Measurements from ENCODE around the gene ENO3.

The ENO3 gene

DNA sequence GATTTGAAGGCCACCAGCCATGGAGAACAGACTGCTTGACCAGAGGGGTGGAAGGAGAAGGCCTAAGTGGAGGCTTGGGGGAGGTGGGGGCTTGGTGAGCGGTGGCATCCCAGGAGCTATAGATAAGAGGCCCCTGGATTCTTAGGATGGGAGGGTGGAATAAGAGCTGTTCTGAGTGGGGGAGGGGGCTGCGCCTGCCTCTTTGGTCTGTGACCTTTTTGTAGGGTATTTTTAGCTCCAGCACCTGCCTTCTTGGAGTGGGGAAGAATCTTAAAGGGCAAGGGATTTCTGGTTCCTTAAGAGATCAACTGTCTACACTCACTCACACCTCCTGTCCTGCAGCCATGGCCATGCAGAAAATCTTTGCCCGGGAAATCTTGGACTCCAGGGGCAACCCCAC lies 567 bp downstream of the ENO3 start:
- DNase-seq = no peak

DNA sequence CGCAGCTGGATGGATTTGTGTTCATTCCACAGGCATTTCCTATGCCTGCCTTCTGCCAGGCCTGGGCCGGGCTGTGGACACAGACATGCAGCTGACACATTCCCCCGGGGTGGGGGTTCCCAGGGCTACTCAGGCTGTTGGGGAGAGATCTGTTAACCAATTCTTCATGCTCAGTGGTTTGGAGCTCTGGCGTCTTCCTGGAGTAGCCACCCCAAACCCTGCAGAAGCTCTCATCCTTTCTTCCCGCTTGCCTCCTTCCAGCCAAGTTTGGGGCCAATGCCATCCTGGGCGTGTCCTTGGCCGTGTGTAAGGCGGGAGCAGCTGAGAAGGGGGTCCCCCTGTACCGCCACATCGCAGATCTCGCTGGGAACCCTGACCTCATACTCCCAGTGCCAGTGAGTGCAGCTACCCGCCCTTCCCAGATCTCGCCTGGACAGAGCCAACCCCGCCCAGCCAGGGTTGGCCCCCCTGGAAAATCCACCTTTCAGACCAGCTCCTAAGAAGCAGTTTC lies 2.6 kb downstream of the ENO3 start:
- DNase-seq = no peak

DNA sequence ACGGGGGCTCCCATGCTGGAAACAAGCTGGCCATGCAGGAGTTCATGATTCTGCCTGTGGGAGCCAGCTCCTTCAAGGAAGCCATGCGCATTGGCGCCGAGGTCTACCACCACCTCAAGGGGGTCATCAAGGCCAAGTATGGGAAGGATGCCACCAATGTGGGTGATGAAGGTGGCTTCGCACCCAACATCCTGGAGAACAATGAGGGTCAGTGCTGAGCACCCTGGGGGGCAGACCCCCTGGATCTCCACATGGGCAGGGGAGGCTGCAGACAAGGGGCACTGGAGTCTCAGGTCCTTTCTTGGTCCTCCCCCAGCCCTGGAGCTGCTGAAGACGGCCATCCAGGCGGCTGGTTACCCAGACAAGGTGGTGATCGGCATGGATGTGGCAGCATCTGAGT lies 4.2 kb downstream of the ENO3 start:
- DNase-seq = no peak

DNA sequence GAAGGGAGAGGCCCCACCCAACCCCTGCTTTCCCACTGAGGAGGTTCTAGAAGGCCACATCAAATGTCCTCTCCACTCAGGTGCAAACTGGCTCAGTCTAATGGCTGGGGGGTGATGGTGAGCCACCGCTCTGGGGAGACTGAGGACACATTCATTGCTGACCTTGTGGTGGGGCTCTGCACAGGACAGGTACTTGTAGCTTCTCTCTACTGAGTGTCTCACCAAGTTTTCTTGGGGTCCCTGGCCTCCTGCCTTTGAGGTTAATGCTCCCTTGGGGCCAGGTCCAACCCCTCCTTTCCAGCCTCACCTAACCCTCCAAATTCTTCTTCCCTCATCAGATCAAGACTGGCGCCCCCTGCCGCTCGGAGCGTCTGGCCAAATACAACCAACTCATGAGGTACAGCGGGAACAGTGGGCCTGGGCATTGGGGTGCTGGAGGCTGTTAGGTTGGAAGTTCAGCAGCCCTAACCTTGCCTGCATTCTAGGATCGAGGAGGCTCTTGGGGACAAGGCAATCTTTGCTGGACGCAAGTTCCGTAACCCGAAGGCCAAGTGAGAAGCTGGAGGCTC lies 5.7 kb downstream of the ENO3 start:
- DNase-seq = peak; percentile 46

DNA sequence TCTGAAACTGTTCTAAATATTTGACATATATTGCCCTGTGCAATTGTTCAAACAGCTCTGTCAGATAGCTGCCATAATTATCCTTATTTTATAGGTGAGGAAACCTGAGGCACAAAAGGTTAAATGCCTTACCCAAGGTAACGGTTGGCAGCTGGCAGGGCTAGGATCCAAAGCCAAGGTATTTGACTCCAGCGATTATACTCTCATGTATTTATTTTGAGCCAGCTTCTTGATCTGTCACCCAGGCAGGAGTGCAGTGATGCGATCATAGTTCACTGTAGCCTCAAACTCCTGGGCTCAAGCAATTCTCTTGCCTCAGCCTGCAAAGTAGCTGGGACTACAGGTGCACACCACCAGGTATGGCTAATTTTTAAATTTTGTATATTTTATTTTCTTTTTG lies 7.2 kb downstream of the ENO3 start:
- DNase-seq = no peak

DNA sequence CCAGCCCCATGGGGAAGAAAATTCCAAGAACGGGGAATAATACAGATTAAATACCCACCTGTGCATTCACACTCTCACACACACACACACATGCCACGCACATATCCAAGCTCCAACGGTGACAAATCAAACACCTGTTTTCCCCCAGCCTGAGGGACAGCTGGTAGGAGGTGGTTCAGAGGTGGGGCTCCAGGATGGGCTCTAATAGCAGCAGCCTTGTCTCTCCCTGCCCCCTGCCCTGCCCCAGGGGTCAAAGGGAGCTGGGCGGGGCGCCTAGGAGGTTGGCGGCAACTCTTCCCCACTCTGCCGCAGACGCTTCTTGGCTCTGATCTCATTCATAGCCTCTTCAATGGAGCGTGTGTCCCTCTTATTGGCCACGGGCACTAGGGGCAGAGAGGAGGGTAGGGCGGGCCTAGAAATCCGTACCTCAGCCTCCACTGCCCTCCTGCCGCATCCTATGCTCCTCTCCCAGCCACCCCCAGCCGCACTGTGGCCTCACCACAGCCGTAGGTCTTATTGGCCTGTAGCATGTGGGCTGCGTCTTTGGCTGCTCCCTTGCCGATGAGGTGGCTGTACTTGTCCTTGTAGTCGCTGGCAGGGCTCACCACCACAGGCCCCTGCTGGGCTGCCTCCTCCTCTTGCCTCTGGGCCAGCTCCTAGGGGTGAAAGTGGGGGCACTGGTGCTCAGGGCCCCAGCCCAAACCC lies 8.5 kb downstream of the ENO3 start:
- no peak for DNase-seq

DNA sequence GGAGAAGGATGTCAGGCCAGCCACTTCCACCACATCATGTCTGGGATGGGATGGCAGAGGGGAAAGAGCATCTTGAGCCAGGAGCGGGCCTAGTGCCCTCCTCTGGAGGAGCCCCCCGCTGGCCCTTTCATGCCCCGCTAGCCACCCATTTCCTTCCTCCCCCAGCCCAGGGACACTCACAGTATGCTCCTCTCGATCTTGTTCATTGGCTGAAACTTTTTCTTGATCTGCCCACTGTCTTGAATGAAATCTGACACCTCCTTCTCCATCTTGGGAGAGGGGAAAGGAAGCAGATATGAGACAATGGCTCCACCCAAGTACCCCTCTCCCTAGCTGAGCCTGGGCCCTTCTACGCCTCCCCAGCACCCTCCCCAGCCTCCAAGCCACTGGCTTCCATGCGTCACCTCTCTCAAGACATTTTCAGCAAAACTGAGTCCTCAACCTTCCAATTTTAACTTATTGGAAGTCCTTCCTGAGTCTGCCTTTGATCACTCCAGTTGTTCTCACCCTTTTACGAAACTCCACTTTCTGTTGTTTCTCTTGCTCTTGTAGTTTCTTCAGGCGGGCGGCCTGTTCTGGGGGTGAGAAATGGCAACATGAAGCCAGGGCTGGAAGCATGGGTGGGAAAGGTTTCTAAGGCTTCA lies 9.5 kb downstream of the ENO3 start:
- DNase-seq = no peak

DNA sequence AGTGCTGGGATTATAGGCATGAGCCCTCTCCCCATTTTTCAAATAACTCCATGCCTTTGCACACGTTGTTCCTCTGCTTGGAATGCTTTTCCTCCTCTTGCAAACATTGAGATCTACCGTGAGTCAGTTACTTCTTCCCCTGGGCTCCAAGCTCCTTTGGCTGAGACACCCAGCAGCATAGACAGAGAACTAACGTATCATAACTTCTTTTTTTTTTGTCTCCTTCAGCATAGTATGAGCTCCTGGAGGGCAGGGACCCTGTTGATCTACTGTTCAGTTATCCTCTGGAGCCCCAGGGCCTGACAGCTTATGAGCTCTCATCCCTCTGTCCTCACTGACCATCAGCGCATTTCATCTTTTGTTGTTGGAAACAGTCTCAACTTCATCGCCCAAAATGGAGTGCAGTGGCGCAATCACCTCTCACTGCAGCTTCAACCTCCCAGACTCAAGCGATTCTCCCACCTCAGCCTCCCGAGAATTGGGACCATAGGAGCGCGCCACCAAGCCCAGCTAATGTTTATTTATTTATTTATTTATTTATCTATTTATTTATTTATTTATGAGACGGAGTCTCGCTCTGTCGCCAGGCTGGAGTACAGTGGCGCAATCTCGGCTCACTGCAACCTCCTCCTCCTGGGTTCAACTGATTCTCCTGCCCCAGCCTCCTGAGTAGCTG lies 14.5 kb downstream of the ENO3 start:
- DNase-seq = no peak

DNA sequence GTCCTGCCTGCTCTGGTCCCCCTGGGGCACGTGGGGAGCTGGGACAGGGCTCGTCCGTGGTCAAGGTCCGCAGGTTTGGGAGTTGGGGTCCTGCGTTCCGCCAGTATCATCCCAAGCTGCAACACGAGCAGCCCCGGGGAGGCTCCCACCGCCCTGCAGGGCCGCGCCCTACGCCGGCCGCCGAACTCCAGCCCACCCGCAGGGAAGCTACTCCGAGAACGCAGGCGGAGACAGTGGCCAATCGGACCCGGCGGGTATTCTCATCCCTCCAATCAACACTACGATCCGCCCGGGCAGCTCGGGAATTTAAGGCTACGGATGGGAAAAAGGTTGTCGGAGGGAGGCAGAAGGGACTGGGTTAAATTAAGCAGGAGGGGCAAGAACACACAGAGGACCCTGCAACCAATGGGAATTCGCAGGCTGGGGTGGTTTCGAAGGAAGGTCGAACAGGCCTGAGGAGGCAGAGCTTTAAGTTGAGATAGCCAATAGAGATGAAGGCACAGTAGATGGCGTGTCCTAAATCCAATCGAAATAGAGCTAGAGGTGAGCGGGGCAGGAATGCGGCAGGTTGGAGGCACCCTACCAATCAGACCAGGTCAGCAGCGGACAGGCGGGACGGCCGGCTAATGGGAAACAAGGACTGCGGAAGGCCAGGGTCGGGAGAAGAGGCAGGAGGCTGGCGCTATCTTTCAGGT lies 16.1 kb downstream of the ENO3 start:
- peak; percentile 100 for DNase-seq

DNA sequence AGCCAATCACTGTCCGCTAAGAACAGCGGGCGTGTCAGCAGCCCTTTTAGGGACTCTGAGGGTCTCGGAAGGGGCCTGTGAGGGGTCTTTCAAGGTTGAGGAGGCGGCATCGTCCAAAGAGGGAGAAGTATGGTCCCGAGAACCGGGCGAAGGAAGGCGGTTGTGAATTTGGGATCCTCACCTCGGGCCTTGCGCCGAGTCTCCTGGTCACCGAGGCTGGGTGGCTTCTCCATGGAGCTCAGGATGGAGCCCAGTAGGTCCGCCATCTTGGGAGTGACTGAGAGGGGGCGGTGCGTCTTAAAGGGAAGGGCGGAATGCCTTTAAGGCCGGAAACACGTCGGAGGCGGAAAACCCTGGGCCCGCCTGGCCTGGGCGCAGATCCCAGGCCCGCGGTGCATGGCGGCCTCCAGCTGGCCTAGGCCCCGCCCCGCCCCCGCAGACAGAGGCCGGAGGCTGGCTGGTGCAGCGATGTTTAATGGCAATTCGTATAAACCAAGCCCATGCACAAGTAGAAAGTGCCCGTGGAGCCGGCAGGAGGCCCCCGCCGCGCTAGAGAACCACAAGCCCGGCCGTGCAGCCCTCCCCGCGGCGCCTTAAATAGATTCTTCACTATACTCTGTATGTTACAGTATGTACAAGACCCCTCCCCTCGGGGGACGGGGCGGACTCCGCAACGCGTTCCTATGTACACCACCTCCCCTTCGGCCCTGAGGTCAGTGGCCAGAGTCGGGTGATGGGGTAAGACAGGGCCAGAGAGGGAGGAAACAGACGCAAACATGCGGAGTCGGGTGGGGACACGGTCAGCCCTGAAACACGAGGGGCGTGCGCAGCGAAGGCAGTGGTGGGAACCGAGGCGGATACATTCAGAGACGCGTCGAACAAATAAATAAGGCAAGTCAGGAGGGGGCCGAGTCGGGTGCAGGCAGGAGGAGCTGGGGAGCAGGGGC lies 16.9 kb downstream of the ENO3 start, which contains the start of gene SPAG7:
Gene SPAG7 (minus strand): TSS at position 279 of the 947 bp plus-strand sequence. CDS start 13 bp downstream, at position 266.
- DNase-seq = peak; percentile 99

DNA sequence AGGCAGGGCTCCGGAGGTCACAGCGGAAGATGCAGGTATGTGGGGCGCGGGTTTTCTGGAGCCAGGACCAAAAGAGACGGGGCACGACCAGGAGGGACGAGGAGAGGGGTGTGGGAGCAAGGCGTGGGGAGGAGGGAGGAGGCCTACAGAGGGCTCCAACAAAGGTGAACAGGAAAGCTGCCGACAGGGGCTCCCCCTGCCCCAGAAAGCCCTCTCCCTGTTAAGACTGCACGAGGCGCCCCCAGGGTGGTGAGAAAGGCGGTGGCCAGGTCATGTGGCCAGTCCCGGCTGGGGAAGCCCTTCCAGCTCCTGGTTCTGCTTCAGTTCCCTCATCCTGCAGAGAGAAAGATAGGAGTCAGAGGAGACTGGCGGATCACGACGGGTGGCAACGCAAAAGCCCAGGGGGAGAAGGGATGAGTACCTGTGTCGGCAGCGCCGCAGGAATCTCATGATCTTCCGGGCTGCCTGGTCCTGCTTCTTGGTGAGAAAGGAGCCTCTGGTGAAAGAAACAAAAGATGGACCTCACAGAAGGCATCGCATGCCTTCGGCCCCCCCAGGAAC lies 17.6 kb downstream of the ENO3 start:
- DNase-seq = no peak

DNA sequence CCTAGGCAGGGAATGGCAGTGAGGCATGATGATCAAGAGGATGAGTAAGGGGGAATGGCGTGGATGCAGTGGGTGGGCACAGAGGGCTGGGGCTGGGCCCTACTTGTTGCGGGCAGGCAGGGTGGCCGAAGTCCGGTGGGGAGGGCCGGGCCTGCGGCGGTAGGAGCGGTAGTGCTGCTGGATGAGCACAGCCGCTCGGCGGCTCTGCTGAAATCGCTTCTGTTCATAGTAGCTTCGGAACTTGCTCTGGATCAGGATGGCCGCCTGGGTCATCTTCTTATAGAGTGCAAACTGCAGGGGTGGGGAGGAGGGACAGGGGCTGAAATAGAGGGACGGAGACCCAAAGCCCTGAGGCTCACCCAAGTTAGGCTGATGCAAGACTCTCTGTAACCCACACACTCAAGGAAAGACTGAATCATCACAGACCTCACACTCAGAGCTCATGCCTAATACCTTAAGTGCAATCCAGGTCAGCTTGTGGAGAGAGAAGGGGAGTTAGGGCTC lies 18.2 kb downstream of the ENO3 start:
- DNase-seq = peak; percentile 90

DNA sequence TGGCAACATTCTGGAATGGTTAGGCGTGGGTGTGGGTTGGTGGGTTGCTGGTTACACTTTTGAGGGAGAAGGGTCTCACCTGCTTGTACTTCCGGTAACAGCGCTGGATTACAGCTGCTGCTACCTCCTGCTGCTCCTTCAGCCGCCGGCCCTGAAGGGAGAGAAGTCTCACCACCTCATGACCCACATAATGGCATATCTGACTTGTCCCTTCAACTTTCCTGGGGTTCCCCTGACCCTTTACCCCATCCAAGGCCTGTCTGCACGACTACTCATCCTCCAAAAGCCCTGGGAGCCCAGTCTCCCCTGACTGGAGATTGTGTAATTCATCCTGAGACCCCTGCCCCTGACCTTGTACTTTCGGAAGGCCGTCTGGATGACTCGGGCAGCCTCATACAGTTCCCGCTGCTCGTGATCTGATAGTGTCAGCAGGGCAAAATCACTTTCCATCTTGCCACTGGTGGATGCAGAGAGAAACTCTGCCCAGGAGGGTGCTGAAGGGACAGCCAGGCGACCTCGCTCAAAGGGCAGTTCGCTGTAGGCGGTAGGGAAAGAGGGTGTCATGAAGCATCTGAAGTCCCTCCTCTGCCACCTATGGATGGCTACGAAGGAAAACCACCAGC lies 18.7 kb downstream of the ENO3 start:
- DNase-seq = no peak

DNA sequence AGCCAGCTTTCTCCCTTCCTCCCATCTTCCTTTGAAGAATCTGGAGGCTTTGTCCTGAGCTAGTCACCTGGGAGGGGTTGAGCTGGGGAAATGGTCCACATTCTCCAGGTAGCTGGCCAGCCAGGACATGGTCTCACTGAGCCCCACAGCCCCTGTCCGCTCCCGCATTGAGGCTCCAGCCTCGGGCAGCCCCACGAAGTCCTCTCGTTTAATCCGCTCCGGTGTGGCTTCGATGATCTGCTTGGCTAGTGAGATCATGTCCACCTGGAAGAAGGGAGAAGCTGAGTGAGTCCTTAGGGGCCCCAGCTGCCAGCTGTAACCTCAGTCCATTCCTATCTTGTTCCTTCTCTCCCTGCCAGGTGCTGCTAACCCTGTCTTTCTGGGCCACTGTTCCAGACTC lies 19.4 kb downstream of the ENO3 start:
- no peak for DNase-seq

DNA sequence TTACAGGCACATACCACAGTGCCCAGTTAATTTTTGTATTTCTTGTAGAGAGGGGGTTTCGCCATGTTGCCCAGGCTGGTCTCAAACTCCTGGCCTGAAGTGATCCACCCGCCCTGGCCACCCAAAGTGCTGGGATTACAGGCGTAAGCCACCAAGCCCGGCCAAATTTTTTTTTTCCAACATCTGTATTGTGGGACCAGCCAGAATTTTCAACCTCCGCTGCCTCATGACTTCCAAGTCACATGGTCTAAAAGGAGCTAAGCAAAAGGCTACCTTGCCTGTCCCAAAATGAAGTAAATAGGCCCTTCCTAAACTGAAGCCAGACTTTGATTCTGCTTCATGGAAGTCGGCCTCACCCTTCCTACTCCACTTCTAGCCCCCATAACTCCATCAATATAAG lies 20.9 kb downstream of the ENO3 start:
- DNase-seq = no peak

DNA sequence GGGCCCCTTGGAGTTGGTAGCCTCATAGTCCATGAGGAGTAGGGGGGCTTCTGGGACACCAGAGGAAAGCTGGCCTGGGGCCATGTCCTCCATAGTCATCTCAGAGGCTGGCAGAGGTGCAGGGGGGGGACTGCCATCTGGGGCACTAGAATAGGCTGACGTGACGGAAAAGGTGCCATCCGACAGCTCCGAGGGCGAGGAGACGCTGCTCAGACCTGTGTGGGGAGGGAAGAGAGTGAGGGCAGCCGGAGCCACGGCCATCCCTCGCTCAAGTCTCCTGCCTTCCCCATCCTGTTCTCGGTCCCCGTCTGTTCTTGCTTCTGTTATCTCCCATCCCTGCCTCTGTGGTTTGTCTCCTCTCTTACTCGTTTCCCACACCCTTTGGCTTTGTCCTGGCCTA lies 21.4 kb downstream of the ENO3 start:
- no peak for DNase-seq

DNA sequence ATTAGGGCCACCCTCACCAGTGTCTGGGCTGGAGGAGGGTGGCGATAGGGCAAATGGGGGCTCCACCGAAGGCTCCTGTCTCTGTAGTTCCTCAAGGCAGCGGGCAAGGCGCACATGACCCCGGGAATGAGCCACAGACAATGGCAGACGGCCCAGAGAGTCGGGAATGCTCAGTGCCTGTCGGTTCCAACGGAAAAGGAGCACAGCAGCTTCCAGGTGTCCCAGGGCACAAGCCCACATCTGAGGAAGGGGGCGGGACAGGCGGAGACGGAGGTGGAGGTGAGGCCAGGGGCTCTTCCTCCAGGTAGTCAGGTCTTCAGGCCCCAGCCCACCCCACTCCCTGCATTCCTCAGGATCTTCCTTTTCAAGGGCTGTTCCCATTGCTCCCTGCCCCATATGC lies 21.8 kb downstream of the ENO3 start:
- DNase-seq = no peak

DNA sequence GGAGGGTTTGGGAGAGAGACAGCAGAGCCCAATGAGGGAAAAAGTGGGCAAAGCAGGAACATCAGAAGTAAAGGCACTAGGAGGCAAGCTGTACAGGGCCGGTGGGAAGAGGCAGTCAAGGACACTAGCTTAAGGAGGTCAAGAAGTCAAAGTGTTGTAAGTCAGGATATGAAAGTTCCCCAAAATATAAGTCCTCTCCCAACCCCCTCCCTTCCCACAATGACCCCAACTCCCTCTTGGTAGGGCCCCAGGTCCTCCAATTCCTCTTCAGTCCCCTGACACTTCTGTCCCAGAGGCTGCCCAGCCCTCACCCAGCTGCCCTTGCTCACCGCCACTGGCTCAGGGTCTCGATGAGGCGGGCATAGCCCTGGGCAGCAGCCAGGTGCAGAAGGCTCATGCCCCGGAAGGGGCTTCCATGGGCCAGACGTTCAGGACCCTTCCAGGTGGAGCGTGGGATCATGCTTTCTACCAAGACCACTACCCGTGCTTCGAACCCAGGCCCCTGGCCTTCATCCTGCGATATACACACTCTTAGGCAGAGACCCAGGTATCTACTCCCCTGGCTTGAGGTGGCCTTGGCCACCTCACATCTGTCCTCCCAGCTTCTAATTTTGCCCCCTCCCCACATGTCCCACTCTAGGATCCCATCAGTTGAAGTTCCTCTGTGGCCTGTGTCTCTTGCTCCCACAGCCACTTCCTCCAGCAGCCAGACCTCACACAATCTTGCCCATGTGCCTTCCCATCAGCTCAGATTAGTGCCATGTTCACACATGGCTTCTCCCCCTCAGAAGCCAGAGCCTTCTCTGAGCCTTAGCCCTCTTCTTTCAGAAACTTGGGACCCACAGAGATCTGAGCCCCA lies 22.6 kb downstream of the ENO3 start:
- DNase-seq = no peak

DNA sequence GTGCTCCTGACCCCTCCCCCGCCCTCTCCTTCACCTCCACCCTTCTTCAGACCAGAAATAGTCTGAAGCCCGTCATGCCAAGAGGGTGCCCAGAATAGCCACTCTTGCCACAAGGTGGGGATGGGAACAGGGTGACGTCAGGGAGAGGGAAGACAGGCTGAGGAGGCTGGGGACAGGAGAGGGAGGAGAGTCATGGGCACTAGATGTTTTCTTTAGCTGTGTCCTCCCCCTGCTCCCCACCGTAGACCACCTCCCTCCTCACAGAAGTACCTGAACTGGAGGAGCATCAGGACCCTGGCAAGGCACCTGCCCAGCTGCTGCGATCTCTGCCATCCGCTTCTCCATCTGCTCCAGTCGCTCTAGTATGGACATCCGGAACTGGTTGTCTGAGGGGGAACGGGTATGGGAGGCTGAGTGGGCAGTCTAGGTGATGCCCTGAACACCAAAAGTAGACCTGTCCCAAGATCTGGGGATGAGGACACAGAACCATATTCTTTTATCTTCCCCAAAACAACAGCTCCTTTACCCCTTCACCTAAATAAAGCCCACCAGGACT lies 23.3 kb downstream of the ENO3 start:
- DNase-seq = no peak

All from islet precursor cell (in vitro differentiated cells).